IgD-negative memory B cell (primary cell): ENCODE measurements around the gene RAX. TPM values are rescaled to one million over a fixed set of nuclear protein-coding genes. Genes with fewer than 3 reads are reported as not detected.

Experiments used
- H3K27ac Mint-ChIP-seq, 3 donors: one replicate each; pipeline ENCODE4 v1.8.0; 2020 to 2022; ENCODE audit warnings: mild to moderate bottlenecking in 3 of 3, mixed read lengths in 3 of 3, moderate library complexity in 1 of 3
- H3K27me3 Mint-ChIP-seq: one replicate; pipeline ENCODE4 v1.8.0; 2021; ENCODE audit warnings: mixed read lengths
- H3K36me3 Mint-ChIP-seq: one replicate; pipeline ENCODE4 v1.8.0; 2020; ENCODE audit warnings: mild to moderate bottlenecking, mixed read lengths
- H3K4me1 Mint-ChIP-seq, 3 donors: one replicate each; pipeline ENCODE4 v1.8.0; 2020 to 2022; ENCODE audit warnings: mixed read lengths in 3 of 3, mild to moderate bottlenecking in 1 of 3
- H3K4me3 Mint-ChIP-seq, 4 donors: one replicate each; pipeline ENCODE4 v1.8.0; 2020 to 2022; ENCODE audit warnings: mild to moderate bottlenecking in 4 of 4, mixed read lengths in 4 of 4, moderate library complexity in 3 of 4
- H3K9me3 Mint-ChIP-seq, 3 donors: one replicate each; pipeline ENCODE4 v1.8.0; 2020 to 2021; ENCODE audit warnings: mixed read lengths in 3 of 3, mild to moderate bottlenecking in 1 of 3
- polyA plus RNA-seq: library from polyadenylated mRNA; unstranded; fragments of 300-500 nt; fragmentation: Illumina TruSeq; gene quantifications from one replicate; pipeline ENCODE4 v1.2.3, GENCODE V29; 2021

The RAX gene
- polyA plus RNA-seq, 1 donor from 2014 or later = not detected

DNA sequence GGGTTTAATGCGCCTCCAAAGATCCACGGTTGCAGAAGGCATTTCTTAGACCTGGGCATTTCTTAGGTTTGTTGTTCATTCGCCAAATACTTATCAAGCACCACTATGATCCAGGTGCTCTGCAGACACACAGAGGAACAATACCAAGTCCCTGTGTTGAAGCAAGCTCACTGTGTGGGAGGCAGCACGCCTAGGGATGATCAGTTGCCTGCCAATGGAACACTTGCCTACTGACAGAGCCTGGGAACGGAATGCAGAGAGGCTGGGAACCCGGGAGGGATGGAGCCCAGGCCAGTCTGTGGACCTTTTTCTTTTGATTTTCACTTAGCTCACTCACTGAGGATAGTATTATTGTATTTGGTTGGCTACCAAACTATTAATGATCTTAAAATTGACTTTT is 55.2 kb downstream of the RAX start:
- Mint-ChIP-seq H3K36me3 (peaks cover 2% of the 10 kb centered on the region), H3K27ac (no peak overlapping the region), H3K27me3 (peaks cover 53% of the 10 kb centered on the region), H3K4me3 (no peak overlapping the region), H3K9me3 (peaks cover 0 to 2% (median 0%) of the 10 kb centered on the region in 3 donors), H3K4me1 (peaks cover 0 to 14% (median 4%) of the 10 kb centered on the region in 3 donors)

Other genes starting within 250 kb of the RAX start
- gene SEC11C, start 133.6 kb downstream of the RAX start, polyA plus RNA-seq = 260 TPM
- gene GRP, start 53.3 kb downstream of the RAX start, polyA plus RNA-seq = not detected
- not detected for gene CPLX4, start 45.2 kb upstream of the RAX start, polyA plus RNA-seq
- 30.8 TPM for gene LMAN1, start 85.8 kb upstream of the RAX start, polyA plus RNA-seq